GM08714 (cell line): Measurements from ENCODE around the gene KLHL29.
"Not testable (repeated sequence)": the region's sequence is repeated elsewhere in the genome, so short reads cannot be mapped to it uniquely, and the experiment has no call there.

Experiments
- H3K4me3 ChIP-seq: fragments of 200-500 bp; sonication (Bioruptor generic); 2 replicates; pipeline ENCODE4 v1.5.1; 2014; ENCODE audit warnings: mild to moderate bottlenecking, low read length, inconsistent platforms
- ZNF274 ChIP-seq: IDR thresholded peaks from 2 replicates; pipeline ENCODE4 v1.6.1; 2012; ENCODE audit warnings: mild to moderate bottlenecking, low read depth, low read length

KLHL29 gene

GRCh38 chr2:23381084-23381483, 3.9 kb upstream of the KLHL29 start:
- H3K4me3 ChIP-seq = peak overlapping the region; percentile 25; the same call in 1 of the 2 replicates
- TF ChIP-seq ZNF274 = no peak

GRCh38 chr2:23381485-23381884, 3.5 kb upstream of the KLHL29 start:
- TF ChIP-seq ZNF274 = no peak

GRCh38 chr2:23383100-23383499, 1.9 kb upstream of the KLHL29 start:
- TF ChIP-seq ZNF274 = no peak
- H3K4me3 ChIP-seq = no peak overlapping the region

More at GRCh38 chr2:23381485-23381884, 3.5 kb upstream of the KLHL29 start:
- H3K4me3 ChIP-seq = no peak overlapping the region

- TF ChIP-seq ZNF274 = no peak
- H3K4me3 ChIP-seq = peak overlapping the region; percentile 62; the same call in 1 of the 2 replicates
Measured at GRCh38 chr2:23385351-23385747, 370 bp downstream of the KLHL29 start.

GRCh38 chr2:23385748-23386338, 864 bp downstream of the KLHL29 start:
- peak overlapping the region; percentile 62 for H3K4me3 ChIP-seq
- no peak for TF ChIP-seq ZNF274

GRCh38 chr2:23386339-23387220, 1.6 kb downstream of the KLHL29 start:
- no peak for TF ChIP-seq ZNF274
- peak overlapping the region; percentile 62; the same call in 1 of the 2 replicates for H3K4me3 ChIP-seq

GRCh38 chr2:23387221-23387550, 2.2 kb downstream of the KLHL29 start:
- H3K4me3 ChIP-seq = peak overlapping the region; percentile 62; the same call in 1 of the 2 replicates
- TF ChIP-seq ZNF274 = no peak

- no peak for TF ChIP-seq ZNF274
- H3K4me3 ChIP-seq = no peak overlapping the region
Measured at GRCh38 chr2:23387845-23388244, 2.9 kb downstream of the KLHL29 start.

- H3K4me3 ChIP-seq = no peak overlapping the region
- TF ChIP-seq ZNF274 = no peak
Measured at GRCh38 chr2:23388294-23388693, 3.3 kb downstream of the KLHL29 start.

GRCh38 chr2:23388756-23389514, 4.0 kb downstream of the KLHL29 start:
- H3K4me3 ChIP-seq = no peak overlapping the region
- TF ChIP-seq ZNF274 = no peak

GRCh38 chr2:23390152-23390551, 5.2 kb downstream of the KLHL29 start:
- TF ChIP-seq ZNF274 = no peak
- H3K4me3 ChIP-seq = no peak overlapping the region

- not testable (repeated sequence) for H3K4me3 ChIP-seq
Measured at GRCh38 chr2:23391237-23391736, 6.3 kb downstream of the KLHL29 start.

- no peak for TF ChIP-seq ZNF274
Measured at GRCh38 chr2:23393722-23394121, 8.7 kb downstream of the KLHL29 start.

GRCh38 chr2:23394700-23395099, 9.7 kb downstream of the KLHL29 start:
- no peak overlapping the region for H3K4me3 ChIP-seq
- no peak for TF ChIP-seq ZNF274

More at GRCh38 chr2:23393722-23394121, 8.7 kb downstream of the KLHL29 start:
- H3K4me3 ChIP-seq = no peak overlapping the region
